Heart left ventricle (tissue), 13 donors: ENCODE measurements around the gene STXBP5L.

ENCODE experiments used
- CTCF ChIP-seq, 12 donors: fragments of 200-600 bp; sonication (generic) in 4 of 12; IDR thresholded peaks; one replicate each; pipeline versions ENCODE4 v1.5.0 to v1.8.0; 2018 to 2022; ENCODE audit warnings: antibody characterized with exemption in 12 of 12, mild to moderate bottlenecking in 5 of 12
- POLR2A ChIP-seq, 2 donors: fragments of 450-650 bp; IDR thresholded peaks; one replicate each; pipeline ENCODE4 v1.6.1; 2017; ENCODE audit warnings: antibody characterized with exemption in 2 of 2, mild to moderate bottlenecking in 2 of 2, moderate library complexity in 2 of 2
- donor health status: ischemic (EF 13 %, LVEDD 7.1; RV severe dilation, severe dysfunction).
- donor health status: DM: no; HTN: yes; CAD: no.
- donor health status: DM: no; HTN: no; CAD: no.
- donor health status: ischemic (EF 25% LVEDD 6.9; RV normal size, moderate dysfunction).
- donor health status: ischemic (EF 25% LVEDD 5.7; RV mildly dilated, moderate dysfunction).
- donor health status: ischemic (EF 35%, LVEDD 5.7; RV mildly dilated, moderate dysfunction).
- donor health status: nonischemic (EF 11% LVEDD 7.7; RV severe dilation, severe dysfunction).
- donor health status: DM: yes; HTN: yes; CAD: no.
- donor health status: PGD.
- donor health status: ischemic (EF 29% LVEDD 5.4; RV normal size, mild dysfunction).
- donor health status: nonischemic (EF 23%, LVEDD 6.1; RV moderate dilation, normal function).

GRCh38 chr3:121269389-121269788 lies 361.4 kb downstream of the STXBP5L start:
- TF ChIP-seq CTCF (IDR thresholded peaks at IDR 0.05) (no peak), POLR2A (IDR thresholded peaks at IDR 0.05) (no peak)
